Measurements from ENCODE around the gene COX7A1.

The COX7A1 gene

DNA sequence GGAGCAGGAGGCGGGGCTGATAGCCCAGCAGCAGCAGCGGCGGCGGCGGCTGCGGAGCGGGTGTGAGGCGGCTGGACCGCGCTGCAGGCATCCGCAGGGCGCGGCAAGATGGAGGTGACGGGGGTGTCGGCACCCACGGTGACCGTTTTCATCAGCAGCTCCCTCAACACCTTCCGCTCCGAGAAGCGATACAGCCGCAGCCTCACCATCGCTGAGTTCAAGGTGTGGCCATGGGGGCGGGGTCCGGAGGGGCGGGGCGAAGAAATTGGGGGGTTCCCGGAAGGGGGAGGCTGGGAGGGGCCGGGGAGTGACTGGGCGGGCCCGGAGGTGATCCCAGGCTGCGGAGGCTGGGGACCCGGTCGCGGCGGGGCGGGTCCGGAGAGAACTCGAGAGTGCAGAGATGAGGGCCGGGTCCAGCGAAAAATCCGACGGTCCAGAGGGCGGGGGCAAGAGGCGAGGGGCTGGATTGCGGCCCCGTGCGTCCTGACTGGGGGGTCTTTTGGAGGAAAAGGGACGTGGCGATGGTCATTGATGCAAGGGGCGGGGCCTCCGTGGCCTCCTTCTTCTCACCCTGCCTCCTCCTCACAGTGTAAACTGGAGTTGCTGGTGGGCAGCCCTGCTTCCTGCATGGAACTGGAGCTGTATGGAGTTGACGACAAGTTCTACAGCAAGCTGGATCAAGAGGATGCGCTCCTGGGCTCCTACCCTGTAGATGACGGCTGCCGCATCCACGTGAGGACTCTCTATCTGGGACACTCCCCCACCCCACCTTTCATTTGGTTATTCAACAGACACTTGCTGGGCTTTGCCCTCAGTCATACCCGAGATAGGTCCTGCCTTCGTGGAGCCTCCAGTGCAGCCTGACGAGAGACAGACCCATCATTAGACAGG lies 36.5 kb downstream of the COX7A1 start, which contains the start of gene TBCB:
Gene TBCB (plus strand): TSS at position 16 of the 891 bp plus-strand sequence. CDS start 93 bp downstream, at position 109.
- DNase-seq (ENCODE audit: low read depth), result no peak
- H3K4me3 ChIP-seq (ENCODE audit: low read length), result peak within 1 kb of the TSS; percentile 97
- TF ChIP-seq, protein P1, sequence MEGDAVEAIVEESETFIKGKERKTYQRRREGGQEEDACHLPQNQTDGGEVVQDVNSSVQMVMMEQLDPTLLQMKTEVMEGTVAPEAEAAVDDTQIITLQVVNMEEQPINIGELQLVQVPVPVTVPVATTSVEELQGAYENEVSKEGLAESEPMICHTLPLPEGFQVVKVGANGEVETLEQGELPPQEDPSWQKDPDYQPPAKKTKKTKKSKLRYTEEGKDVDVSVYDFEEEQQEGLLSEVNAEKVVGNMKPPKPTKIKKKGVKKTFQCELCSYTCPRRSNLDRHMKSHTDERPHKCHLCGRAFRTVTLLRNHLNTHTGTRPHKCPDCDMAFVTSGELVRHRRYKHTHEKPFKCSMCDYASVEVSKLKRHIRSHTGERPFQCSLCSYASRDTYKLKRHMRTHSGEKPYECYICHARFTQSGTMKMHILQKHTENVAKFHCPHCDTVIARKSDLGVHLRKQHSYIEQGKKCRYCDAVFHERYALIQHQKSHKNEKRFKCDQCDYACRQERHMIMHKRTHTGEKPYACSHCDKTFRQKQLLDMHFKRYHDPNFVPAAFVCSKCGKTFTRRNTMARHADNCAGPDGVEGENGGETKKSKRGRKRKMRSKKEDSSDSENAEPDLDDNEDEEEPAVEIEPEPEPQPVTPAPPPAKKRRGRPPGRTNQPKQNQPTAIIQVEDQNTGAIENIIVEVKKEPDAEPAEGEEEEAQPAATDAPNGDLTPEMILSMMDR (IDR thresholded peaks at IDR 0.05; ENCODE audit: insufficient read depth, low read depth, low read length, missing control alignments), result no peak

DNA sequence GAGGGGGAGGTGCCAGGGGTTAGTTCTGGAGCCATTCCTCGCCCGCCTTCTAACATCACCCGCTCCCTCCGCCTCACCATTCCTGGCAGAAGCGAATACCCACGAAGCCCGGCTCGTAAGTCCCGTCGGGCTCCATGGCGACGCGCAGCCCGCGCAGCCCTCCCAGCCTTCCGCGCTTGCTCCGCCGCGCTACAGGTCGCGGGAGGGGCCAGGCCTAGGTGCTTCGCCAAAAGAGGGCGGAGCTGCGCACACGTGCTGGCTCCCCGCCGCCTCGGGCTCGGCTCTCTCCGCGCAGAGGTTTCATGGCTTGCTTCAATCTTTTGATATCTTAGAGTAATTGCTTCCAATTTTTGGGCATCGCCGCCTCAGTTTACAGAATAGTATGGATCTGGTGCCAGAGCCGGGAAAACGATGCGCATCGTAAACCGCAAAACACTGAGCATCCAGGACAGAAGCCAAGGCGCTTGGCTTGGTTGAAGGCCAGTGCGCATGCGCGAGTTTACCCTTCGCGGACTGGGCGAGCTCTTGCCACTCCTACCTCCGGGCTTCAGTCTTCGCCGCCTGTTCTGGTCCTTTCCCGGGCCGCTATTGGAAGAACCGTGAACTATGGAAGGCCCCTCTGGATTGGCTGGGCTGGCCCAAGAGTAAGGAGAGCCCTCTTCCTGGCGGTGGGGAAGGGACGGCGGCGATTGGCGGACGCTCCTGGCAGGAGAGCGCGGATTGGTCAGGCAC lies 37.4 kb downstream of the COX7A1 start, which contains the start of gene POLR2I:
Gene POLR2I (minus strand): TSS at position 155 of the 732 bp plus-strand sequence. CDS start 19 bp downstream, at position 136.
- peak within 1 kb of the TSS; percentile 97 for H3K4me3 ChIP-seq (ENCODE audit: low read length)
- peak; percentile 100 for DNase-seq (ENCODE audit: low read depth)
- TF ChIP-seq, protein P1 (IDR thresholded peaks at IDR 0.05; ENCODE audit: insufficient read depth, low read depth, low read length, missing control alignments), result no peak

DNA sequence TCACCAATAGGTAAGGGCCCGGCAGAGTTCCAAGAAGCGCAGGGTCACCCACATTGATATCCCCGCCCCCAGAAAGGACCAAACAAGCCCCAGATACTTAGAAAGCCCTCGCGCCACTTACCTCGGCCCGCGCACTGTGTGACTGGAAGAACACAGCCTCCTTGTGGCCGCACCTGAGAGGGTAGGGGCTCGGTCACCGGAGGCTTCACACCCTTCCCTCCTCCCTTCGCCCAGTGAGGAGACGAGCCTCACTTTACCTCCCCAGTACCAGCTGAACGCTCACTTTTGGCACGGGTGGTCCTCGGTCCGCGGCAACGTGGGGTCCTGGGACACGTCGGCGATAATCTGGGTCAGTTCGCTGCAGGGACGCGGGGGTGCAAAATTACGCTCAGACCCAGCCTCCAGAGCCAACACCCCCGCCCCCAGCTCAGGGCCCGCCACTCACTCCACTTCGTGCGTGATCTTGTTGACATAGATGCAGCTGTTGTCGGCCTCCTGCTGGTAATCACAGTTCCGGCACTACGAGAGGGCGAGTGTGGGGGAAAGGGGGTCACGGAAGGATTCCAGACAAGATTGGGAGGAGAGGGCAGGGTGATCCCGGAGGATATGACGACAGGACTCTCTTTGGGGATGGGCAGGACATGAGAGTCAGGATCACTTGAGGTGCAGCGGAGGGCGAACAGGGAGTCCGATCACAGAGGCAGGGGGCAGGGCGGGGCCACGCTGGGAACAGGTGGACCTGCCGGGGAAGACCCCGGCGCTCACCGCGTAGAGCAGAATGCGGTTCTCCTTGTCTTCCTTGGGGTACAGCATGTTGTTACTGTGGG lies 38.1 kb downstream of the COX7A1 start:
- DNase-seq (ENCODE audit: low read depth), result peak; percentile 51
- TF ChIP-seq, protein P1 (IDR thresholded peaks at IDR 0.05; ENCODE audit: insufficient read depth, low read depth, low read length, missing control alignments), result peak; percentile 45

DNA sequence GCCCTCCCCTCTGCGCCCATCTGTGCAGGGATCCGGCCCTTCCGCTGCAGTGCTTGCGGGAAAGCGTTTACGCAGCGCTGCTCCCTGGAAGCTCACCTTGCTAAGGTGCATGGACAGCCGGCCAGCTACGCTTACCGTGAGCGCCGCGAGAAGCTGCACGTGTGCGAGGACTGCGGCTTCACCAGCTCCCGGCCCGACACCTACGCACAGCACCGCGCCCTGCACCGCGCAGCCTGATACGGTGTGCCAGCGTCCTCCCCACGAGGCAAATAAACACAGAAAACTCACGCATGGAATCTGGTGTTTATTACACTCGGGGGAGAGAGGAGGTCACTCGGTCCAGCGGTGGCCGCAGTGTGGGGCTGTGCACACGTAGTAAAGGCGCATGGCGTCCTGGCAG lies 38.8 kb downstream of the COX7A1 start:
- TF ChIP-seq, protein P1 (IDR thresholded peaks at IDR 0.05; ENCODE audit: insufficient read depth, low read depth, low read length, missing control alignments), result no peak
- no peak for DNase-seq (ENCODE audit: low read depth)
- H3K4me3 ChIP-seq (ENCODE audit: low read length), result peak overlapping the region; percentile 97

More for the DNA sequence above, 38.1 kb downstream of the COX7A1 start:
- H3K4me3 ChIP-seq (ENCODE audit: low read length), result peak overlapping the region; percentile 97

DNA sequence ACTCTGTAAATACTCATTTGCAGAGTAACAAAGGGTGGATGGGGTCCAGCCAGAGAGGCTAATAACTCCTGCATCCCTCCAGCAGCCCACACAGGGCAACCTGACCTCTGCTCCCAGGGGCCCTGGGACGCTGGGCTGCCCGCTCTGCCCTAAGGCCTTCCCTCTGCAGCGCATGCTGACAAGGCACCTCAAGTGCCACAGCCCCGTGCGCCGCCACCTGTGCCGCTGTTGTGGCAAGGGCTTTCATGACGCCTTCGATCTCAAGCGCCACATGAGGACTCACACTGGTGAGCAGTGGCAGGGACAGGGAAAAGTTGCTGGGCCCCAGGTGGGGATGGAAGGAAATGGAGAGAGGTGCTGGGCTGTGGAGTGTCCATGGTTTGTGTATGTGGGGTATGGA lies 39.6 kb downstream of the COX7A1 start:
- TF ChIP-seq, protein P1 (IDR thresholded peaks at IDR 0.05; ENCODE audit: insufficient read depth, low read depth, low read length, missing control alignments), result no peak
- no peak for DNase-seq (ENCODE audit: low read depth)
- no peak overlapping the region for H3K4me3 ChIP-seq (ENCODE audit: low read length)

DNA sequence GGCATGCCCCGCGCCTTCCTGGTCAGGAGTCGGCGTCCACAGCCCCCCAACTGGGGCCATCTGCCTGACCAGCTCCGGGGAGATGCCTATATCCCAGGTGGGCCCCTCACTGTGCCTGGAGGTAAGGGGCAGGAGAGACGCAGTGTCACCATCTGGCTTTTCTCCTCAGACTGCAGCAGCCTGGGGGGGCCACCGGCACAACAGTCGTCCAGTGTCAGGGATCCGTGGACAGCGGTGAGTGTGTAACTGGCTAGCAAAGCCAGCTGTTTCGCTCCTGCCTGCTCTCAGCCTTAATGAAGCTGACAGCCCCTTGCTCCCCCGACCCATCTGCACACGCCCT lies 41.1 kb downstream of the COX7A1 start:
- TF ChIP-seq, protein P1 (IDR thresholded peaks at IDR 0.05; ENCODE audit: insufficient read depth, low read depth, low read length, missing control alignments), result no peak
- DNase-seq (ENCODE audit: low read depth), result no peak
- H3K4me3 ChIP-seq (ENCODE audit: low read length), result no peak overlapping the region
